Ammon's horn (tissue), 1 donor: Measurements from ENCODE around the gene WNK3.
A peak's percentile ranks its signal among the peaks of the same experiment; 100 is the strongest.

Source experiments
- DNase-seq: peaks from one replicate; pipeline ENCODE4 v3.0.0-alpha.2; 2016; ENCODE audit warnings: low spot score

Gene WNK3

DNA sequence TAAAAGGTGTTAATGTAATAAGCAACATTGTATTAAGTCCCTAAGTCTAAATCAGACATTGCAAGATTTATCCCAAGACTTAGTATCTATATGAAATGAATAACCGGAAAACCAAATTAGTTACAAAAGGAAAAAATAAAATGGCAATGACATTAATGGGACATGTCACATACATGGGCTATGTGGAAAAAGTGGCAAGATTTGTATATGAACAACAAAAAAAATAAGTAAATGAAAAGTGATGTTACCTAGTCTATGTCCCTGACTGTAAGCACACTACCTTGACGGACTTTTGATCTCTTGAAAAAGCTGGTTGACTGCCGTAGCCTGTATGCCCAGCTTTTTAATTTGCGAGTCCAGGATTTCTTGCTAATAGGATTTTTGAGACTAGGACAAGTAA lies 119.3 kb downstream of the WNK3 start:
- no peak for DNase-seq

DNA sequence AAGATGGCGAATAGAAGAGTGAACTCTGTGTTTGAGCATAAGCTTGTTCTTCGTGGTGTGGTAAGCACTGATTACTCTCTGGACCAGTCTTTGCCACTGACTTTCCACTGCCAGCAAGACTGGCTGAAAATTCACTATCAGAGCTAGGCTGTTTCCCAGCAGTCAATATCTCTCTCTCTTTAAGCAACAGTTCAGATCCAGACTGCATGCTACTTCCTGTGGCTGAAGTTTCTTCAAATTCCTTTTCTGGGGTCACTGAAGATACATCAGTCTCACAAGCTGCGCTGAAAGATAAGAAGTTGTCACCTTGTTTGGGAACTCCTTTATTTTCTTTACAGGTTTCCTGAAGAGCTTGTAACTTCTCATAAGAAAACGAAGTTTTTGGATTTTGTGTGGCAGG lies 120.8 kb downstream of the WNK3 start:
- no peak for DNase-seq

DNA sequence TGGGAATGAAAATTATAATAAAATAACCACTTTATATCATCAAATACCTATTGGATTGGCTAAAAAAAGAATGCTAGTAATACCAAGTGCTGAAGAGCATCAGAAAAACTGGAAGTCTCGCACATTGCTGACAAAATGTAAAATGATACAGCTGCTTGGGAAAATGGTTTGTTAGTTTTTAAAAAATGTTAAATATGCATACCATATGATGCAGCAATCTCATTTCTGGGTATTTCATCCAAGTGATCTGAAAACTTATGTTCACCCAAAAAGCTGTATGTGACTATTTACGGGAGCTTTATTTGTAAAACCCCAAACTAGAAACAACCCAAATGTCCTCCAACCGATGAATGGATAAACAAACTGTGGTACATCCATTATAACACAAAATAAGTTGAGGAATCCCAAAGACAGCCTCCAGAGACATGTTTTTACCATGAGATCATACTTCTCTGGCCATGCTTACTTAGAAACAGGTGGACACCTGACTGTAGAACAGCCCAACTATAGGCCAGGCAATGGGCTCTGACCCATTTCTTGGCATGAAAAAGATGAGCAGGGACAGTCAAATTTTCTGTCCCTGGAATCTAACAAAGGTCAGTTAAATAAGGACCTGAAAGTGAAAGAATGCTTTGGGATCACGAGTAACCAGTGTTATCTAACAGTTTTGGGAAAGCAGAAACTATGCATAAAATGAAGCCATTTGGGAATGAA lies 127.3 kb downstream of the WNK3 start:
- DNase-seq, result no peak

DNA sequence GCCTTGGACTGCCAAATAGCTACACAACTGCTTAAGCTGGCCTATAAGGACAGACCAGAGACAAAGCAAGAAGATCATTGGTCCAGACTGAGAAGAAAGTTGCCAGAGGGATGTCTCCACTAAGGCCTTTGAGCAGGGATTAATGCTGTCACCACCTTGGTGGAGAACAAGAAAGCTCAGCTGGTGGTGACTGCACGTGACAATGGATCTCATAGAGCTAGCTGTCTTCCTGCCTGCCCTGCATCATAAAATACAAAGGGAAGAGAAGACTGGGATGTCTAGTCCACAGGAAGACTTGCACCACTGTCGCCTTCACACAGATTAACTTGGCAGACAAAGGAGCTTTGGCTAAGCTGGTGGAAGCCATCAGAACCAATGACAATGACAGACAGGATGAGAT lies 134.3 kb downstream of the WNK3 start:
- no peak for DNase-seq

DNA sequence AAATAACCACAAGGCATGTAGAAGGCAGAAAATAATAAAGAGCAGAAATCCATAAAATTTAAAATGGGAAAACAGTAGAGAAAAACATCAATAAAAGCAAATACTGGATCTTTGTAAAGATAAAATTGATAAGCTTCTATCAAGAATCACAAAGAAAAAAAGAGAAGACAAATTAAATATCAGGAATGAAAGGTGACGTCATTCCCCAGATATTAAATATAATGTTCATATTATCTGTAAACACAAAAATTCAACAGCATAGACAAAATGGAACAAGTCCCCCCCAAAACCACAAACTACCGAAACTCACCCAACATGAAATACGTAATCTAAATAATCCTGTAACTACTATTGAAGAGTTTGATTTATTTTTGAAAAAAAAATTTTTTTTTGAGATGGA lies 144.2 kb downstream of the WNK3 start:
- DNase-seq, result no peak

DNA sequence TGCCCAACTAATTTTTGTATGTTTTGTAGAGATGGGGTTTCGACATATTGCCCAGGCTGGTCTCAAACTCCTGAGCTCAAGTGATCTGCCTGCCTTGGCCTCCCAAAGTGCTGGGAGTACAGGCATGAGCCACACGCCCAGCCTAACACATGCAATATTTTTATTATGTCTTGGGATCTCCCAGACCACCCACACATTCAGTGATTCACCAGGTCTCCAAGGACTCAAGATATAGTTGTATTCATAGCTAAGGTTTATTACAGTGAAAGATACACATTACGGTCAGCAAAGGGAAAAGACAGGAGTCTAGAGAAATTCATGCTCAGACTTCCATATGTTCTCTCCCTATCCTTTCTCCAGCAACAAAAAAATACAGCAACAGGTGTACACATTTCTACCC lies 149.3 kb downstream of the WNK3 start:
- no peak for DNase-seq

DNA sequence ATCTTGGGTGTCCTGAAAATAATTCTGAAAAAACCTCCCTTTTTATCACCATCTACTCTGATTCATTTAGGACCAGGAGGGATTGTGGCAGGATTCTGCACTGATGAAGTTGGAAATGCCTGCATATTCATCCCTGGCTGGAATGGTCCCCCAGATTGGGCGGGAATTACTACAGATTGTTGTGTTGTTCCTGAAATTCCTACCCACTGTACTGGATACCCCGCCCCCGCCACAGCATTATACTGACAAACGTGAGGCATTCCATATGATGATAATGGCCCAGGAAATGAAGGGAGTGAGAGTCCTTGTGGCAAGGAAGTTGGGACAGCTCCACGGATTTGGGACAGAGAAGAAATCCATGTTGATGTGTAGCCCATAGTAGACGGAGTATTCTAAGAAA lies 159.6 kb downstream of the WNK3 start:
- no peak for DNase-seq

DNA sequence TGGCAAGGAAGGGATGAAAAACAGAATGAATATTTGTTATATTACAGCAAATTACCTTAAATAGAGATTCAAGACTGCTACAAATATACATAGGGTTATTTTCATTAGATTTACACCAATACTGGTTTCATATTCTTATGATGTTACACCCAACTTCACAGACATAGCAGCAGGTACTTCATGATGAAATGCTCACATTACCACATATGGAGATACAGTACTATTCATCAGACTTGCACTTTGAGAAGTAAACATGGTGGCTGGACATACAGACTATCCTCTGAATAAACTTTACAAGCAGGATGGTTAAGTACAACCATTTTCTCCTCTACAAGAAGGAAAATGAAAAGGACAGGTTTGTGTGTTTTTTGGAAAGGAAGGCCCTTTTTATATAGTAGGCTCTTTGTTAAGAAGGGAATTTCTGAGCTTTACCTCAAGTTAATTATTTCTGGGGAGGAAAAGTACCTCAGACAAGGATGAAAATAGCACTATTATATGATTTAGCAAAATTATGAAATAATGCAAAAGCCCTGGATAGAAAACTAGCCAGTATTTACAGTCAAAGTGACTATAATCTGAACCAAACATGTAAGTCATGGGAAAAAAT lies 162.8 kb downstream of the WNK3 start:
- DNase-seq, result no peak

DNA sequence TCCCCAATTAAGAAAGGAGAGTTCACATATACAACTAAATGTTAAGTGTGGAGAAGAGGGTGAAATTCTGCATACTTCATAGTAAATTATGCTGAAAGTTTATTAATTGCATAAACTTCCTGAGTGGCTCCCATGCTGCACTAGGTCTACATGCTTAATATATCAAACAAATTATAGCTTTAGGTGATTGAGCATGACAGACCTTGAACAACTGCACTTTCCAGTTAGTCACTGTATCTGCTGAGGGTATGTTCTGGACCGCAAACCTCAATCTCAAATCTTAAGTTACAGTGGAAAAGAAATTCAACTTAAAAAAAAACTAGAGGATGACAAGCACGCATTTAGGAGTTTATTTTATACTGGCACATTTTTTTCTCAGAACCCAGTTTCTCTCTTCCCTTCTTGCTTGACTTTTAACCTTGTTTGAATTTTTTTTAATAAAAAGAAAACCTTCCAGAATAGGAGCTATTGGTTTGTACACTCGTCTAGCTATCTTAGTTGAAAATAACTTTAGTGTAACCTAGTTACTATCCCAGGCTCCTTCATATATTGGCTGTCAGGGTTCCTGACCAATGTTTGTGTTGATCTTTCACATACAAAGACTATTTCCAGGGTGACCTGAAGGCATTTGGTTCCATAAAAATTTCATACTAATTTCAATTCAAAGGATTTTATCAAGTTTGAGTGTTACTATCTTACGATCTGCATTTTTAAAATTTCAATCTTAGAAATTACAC lies 164.6 kb downstream of the WNK3 start:
- no peak for DNase-seq

DNA sequence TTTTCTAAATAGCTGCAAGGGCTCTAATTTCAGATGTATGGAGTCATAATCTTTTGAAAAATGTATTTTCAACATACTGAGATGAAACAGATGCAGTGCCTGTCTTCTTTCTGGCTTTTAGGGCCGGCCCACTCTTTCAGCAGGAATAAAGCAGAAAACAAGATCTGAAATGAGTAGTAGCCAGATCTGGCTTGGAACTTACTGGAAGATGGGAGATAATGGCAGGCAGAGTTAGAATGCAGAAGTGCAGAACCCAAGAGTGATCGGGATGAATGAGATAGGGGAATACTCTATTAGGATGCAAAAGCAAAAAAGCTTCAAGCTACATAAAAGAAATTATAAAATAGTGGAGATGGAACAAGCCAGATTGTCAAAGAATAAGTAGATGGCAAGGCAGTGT lies 173.4 kb downstream of the WNK3 start:
- DNase-seq, result no peak

DNA sequence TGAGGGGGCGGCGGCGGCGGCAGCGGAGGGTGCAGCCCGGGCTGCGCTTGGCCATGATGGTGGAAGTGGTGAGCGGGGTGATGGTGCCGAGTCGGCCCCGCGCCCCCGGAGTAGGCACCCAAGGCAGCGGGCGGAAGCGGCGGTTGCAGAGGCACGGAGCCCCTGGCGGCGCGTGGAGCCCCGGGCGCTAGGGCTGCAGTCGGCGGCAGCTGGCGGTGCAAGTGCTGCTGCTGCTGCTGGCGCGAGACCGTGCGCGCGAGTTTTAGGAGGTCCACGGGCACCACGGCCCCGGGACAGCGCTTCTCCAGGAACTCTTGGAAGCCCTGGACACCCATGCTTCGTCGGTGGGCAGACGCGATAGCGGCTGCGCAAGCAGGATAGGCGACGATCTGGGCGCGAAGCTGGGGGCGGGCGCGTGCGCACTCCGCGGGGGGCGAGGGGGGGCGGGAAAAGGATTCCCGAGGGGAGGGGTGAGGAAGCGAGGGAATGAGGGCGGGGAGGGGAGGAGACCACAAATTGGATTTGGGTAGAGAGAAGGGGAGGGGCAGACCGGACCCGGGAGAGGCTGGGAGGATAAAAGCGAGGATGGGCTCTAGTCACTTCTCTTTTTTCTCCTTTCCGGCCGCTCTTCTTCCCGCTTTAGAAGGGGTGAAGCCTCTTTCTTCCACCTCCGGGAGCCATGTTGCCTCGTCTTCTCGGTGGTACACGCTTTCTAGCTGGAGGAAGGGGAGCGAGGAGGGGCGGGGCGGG lies 174.8 kb downstream of the WNK3 start, which contains the start of gene FAM120C:
Gene FAM120C (minus strand): TSS at position 391 of the 750 bp plus-strand sequence. CDS start 56 bp downstream, at position 335.
- DNase-seq, result peak; percentile 72

DNA sequence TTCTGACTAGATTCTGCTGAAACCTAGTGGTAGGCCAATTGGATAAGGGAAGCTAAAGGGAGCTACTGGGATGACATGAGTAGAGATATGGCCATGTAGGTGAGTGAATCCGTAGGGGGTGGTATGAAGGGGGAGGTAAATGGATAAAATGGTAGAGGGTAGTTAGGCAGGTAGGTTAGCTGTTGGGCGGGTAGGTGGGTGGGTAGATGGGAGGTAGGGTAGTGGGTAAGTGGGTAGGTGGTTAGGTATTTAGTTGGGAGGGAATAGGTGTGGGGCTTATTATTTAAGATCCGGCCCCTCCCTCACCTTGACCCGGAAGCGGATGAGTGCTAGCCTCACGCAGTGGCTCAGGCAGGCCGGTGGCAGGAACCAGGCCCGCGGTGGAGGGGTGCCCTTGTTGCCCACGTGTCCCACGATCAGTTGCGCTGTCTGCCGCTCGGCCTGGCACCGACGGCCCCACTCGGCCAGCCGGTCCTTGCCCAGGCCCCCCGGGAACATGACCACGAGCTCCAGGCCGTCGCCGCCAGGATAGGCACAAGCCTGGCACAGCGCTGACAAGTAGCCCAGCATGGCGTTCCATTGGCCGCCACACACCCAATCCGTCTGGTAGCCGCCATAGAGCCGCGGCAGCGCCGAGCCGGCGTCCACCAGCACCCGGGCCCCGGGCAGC lies 175.5 kb downstream of the WNK3 start:
- DNase-seq, result peak; percentile 79

DNA sequence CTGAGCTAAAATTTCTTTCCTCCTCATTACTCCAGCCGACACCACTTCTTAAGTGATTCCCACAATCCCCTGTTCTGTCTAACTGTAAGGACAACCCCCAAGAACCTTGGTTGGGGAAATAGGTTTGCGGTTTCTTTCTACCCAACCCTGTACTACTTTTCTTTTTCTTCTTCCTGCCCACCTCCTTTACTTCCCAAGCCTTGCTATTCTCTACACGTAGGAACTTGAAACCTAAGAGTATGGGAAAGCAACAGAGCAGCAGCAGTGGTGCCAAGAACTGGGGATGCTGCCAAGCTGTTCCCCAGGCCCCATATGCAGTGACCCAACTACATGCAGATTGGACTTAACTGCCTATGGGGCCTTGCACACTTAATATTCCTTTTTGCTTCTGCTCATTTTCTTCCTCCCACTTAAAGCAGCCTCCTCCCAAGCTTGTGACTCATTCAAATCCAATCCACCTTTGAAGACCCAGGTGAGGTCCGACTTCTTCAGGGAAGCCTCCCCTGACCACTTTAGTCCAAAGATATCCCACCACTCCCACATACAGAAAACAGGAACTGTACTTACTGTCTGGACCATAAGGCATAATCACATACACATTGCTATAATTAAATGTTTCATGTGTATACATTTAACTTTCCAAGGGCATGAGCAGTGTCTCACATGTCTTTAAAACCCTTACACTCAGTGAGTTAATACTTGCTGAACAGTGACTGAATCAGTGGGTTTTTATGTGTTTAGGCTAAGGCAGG lies 176.5 kb downstream of the WNK3 start:
- no peak for DNase-seq

DNA sequence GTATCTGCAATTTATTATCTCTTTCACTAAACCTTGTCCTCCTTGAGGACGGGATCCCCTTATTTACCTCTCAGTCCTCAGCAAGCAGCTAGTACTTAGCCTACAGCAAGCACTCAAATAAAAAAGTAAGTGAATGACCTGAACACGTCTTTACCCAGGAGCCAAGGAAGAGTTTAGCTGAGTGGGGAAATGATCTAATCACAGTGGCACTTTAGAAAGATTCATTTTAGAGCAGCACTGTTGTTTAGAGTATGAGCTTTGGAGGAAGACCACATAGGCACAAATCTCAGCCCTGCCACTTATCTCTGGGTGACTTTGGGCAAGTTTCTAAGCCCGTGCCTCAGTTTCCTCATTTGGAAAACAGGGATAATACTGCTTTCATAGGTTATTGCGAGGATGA lies 177.4 kb downstream of the WNK3 start:
- DNase-seq, result no peak

DNA sequence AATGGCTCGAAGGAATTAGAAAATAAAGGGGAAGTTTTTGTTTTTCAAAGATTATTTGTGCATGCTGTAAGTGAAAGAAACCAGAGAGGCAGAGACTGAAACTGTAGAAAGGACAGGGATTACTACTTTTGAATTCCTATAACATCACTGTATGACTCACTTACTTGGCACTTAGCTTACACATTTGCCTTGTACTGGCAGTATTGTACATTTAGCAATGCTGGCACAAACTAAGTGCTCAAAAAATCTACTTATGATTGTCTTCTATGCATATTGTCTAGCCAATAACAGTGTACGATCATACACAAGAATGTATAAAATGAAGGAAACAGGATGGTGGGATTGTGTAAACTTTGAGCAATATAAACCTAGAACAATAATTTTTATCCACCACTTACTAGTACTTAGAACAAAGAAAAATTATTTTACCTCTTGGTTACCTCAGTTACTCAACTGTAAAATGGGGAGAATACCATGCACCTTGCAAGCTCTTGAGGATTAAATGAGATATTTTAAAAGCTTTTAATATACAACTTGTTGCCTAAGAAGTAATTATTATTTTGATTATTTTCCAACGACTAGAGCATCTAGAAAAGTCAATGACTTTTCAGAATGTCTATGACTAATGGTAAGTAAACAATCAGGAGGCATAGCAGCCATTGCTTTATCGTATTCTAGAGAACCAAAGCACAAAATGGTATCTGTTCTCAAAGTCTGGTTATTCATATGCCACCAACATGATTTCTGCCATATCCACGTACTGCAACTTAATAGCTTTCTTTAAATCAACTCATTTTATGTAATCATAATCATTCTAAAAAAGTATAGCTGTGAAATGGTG lies 179.5 kb downstream of the WNK3 start:
- DNase-seq, result no peak

DNA sequence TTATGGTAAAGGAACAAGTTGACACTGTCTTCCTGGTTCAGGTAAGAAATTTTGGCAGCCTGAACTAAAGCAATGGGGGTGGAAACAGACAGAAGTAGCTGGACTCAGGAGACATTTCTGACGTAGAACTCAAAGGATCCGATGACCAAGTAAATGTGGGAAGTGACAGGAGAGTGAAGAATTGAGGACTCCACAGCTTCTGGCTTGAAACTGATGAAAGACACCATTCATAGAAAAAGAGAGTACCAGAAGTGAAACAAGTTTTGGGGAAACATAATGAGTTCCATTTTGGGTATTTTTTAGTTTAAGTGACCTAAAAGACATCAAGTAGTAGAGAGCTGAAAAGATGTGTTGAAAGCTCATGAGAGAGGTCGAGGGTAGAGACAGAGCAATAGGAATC lies 180.5 kb downstream of the WNK3 start:
- DNase-seq, result no peak

DNA sequence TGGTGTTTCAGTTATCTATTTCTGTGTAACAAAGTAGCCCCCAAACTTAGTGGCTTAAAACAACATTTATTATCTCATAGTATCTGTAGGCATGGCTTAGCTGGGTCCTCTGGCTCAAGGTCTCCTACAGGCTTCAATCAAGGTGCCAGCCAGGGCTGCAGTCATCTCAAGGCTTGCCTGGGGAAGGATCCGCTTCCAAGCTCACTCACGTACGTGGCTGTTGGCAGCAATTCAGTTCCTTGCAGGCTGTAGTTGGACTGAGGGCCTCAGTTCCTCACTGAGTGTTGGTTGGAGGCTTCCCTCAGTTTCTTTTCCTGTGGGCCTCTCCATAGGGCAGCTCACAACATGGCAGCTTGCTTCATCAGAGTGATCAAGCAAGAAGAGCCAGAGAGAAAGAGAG lies 184.1 kb downstream of the WNK3 start:
- DNase-seq, result no peak

DNA sequence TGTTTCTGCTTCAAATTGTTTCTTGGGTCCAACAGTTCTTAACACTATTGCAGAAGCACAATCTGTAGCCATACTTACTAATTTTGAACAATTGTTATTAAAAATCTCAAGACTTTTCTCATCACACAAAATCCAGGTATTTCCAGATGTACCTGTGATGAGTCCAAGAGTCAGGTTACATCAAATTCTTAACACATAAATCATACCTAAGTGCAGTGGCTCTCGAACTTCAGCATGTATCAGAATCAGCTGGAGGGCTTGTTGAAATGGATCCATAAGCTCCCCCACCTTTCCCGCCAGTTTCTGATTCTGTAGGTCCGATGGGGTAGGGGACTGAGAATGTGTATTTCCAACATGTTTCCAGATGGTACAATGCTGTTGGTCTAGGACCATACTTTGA lies 185.4 kb downstream of the WNK3 start:
- DNase-seq, result no peak

DNA sequence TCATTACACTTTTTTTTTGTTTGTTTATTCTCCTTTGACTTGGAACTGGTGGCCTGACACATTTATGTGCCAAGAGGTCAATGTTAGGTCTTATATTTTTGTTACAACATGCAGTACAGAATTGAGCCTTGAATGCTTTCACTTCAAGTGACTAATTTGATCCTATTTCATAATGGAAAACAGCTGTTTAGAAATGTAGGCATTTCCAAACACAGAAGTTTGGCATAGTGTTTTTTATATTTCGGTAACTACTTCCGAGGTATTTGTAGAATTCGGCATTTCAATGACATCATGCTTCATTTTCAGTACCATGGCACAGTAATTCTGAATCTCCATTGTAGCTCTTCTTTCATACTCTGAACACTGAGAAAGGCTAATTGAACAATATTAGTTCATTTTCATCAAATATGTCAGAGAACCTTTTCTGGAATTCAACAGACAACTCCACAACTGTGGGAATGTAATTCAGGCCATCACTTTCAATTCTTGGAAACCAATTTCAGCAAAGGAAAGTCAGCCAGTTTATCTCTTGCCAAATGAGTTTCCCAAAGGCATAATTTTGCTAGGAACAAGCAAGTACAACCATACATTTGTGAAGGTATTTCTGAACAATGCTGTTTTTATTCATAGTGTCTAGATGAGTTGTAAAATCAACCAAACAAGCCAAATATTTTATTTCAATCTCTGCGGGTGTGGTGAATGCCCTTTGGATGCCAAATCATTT lies 186.2 kb downstream of the WNK3 start:
- DNase-seq, result no peak

DNA sequence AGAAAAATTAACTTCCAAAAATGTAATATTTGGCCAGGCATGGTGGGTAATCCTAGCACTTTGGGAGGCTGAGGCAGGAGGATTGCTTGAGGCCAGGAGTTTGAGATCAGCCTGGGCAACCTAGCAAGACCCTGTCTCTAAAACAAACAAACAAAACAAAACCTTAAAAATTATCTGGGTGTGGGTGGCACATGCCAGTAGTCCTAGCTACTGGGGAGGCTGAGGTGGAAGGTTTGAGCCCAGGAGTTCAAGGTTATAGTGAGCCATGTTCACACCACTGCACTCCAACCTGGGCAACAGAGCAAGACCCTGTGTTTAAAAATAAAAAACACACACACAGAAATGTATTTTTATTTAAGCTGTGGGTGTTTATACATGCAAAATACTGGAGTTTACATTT lies 186.8 kb downstream of the WNK3 start:
- no peak for DNase-seq
